NT2/D1 (cell line): ENCODE results near the gene NOL4L.

Experiments
- SUZ12 ChIP-seq: IDR thresholded peaks from 2 replicates; pipeline ENCODE4 v1.6.1; 2011; ENCODE audit not compliant: insufficient read length, insufficient read depth; ENCODE audit errors: extremely low read depth
- YY1 ChIP-seq: IDR thresholded peaks from 2 replicates; pipeline ENCODE4 v1.6.1; 2011; ENCODE audit not compliant: insufficient read length, insufficient read depth
- ZNF274 ChIP-seq: IDR thresholded peaks from 2 replicates; pipeline ENCODE4 v1.6.1; 2011; ENCODE audit warnings: mild to moderate bottlenecking, low read depth, low read length

- TF ChIP-seq ZNF274 (no peak), YY1 (no peak), SUZ12 (no peak)
Observed at GRCh38 chr20:32595143-32595542, 10.0 kb upstream of the NOL4L start.
